GF-D8 (cell line): ENCODE measurements around the gene C6orf136.
"Not testable (repeated sequence)": the region's sequence is repeated elsewhere in the genome, so short reads cannot be mapped to it uniquely, and the experiment has no call there.

Experiments
- DNase-seq: peaks from one replicate; lab custom pipeline; 2025; lab: John Stamatoyannopoulos, UW

Gene C6orf136

GRCh38 chr6:30657922-30658321 lies 11.0 kb downstream of the C6orf136 start:
- DNase-seq, result not testable (repeated sequence)

GRCh38 chr6:30664994-30665767 lies 18.2 kb downstream of the C6orf136 start:
- DNase-seq, result no peak

DNA sequence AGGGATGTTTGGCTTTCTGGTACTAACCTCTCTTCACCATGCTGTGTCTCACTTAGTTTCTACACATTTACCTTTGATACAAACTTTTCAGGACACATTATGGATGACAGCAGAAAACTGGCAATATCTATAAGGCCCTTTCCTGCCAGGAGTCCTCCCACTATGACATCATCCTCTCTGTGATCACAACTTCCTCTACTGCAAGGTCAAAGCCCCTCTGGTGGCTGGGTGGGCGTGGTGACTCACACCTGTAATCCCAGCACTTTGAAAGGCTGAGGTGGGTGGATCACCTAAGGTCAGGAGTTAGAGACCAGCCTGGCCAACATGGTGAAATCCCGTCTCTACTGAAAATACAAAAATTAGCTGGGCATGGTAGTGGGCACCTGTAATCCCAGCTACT lies 19.4 kb downstream of the C6orf136 start:
- not testable (repeated sequence) for DNase-seq

GRCh38 chr6:30670760-30671527 lies 24.0 kb downstream of the C6orf136 start:
- no peak for DNase-seq

GRCh38 chr6:30672445-30673253 lies 25.7 kb downstream of the C6orf136 start, which contains the start of gene DHX16:
Gene DHX16 (minus strand): TSS chr6:30673006. CDS start chr6:30672841, 165 bp downstream.
- DNase-seq, result peak; percentile 82

GRCh38 chr6:30676660-30677285 lies 29.8 kb downstream of the C6orf136 start:
- DNase-seq, result no peak

GRCh38 chr6:30678964-30679726 lies 32.2 kb downstream of the C6orf136 start:
- peak; percentile 53 for DNase-seq

DNA sequence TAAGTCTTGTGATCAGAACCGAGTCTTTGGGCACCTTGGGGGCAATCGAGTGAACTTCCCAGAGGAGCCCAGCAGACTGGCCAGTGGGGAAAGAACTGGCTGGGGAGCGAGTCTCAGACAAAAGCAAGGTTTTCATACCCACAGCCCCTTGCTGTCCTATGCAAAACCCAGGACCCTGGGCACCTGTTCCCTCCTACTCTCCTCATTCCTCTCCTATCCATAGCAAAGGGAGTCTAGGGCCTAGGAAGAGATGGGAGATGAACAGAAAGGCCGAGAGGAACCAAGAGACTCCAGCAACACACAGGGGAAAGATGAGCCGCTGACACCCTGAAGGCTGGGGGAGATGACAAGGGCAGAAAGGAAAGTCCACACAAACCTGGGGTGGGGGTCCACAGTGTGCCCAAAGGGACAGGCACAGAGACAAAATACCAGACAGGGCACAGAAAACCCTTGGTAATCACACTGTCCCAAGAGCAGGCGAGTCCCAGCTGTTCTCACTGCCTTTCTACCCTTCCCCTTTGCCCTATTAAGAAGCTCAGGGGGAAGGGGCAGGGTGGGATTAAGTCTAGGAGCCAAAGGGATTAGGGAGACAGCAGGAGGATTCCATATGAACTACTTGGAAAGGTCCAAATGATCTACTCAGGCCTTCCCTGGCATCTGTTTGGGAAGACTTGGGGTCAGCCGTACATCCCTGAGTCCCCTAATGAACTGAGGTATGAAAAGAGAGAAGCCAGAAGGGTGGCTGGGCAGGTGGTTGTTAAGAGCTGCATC lies 33.0 kb downstream of the C6orf136 start:
- no peak for DNase-seq

- DNase-seq, result no peak
These were observed 34.8 kb downstream of the C6orf136 start for GRCh38 chr6:30681766-30682142.

DNA sequence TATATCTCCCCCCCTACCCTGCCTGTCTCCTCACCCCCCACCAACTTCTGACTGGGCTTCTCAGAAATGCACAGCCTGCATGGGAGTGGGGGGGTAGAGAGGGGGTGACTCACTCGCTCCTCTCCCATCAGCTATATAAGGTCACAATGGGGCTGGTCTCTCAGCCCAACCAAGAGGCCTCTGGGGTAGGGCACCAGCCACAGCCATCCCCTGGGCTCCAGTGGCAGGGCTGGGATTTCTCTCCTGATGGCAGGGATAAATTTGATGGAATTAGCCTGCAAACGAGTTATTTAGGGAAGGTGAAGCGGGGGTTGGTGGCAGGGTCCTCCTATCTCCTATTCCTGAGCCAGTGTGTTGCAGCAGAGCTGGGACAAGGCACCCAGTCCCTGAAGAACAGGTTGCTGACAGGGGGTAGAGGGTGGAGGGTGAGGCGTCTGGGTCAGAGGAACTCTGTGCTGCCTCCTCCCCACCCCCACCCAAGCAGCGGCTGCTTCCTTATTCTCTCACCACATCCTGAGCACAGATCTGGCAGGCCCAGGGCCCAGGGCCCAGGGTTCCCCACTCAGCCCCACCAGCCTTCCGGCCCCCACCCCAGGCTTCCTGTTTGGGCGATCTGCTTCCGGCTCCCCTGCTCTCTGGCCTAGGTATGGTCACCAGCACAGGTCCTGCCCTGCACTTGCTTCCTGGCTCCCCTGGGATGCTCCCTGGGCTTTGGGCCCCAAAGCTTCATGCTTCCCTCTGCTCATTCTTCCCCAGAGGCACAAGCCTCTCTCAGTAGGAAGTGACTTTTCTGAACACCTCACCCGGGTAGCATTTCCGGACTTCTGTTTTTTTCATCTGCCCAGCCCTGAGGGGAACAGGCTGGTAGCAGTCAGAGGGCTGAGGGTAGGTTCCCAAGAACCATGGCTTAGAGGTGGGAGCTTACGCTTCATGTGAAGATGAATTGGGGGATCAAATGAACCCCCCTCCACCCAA lies 35.5 kb downstream of the C6orf136 start:
- peak; percentile 95 for DNase-seq

GRCh38 chr6:30683183-30683979 lies 36.4 kb downstream of the C6orf136 start:
- DNase-seq, result no peak

GRCh38 chr6:30683980-30684338 lies 37.0 kb downstream of the C6orf136 start:
- DNase-seq, result no peak

GRCh38 chr6:30684386-30685156 lies 37.6 kb downstream of the C6orf136 start:
- DNase-seq, result peak; percentile 43

DNA sequence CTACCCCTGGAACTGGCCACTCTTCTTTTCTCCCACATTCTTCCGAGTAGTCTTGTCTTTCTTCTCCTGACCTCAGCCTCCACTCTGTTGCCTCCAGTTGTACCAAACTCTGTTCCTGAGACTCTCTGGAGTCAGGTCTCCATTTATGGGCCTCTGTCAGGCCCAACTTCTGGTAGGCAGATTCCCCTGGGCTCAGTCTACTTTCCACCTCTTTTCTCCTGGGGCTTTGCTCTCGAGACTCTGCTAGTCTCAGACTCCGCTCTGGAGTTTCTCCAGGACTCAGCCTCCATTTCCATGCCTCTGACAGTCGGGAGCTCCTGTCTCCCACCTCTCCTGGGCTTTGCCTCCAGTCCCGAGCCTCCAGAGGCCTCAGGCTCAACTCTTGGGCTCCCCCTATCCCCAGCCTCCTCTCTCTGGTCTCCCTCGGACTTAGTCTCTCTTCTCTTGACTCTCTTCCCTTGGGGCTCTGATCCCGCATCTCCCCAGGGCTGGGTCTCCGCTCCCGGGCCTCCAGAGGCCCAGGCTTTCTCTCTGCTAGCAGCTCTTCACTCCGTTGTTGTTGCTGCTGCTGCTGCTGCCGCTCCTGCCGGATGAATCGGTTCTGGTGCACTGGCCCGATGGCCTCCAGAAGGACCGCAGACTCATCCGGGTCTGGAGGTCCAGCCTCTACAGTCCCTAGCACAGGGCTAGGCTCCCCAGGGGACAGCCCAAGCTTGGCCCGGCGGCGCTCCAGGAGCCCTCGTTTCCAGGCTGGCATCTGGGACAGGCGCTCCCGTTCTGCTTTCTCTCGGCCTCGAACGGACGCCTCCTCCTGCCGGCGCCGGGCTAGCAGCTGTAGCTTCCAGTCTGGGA lies 38.5 kb downstream of the C6orf136 start:
- DNase-seq, result no peak

GRCh38 chr6:30686009-30686907 lies 39.3 kb downstream of the C6orf136 start, which contains the start of gene PPP1R18:
Gene PPP1R18 (minus strand): TSS chr6:30686645. CDS start chr6:30686018, 627 bp downstream.
- no peak for DNase-seq
